ENCODE measurements around the gene LATS1. TPM values are rescaled to one million over a fixed set of nuclear protein-coding genes. Genes with fewer than 3 reads are reported as not detected.

Gene LATS1
- 9.8 and 12.7 TPM in 2 replicates for total RNA-seq

DNA sequence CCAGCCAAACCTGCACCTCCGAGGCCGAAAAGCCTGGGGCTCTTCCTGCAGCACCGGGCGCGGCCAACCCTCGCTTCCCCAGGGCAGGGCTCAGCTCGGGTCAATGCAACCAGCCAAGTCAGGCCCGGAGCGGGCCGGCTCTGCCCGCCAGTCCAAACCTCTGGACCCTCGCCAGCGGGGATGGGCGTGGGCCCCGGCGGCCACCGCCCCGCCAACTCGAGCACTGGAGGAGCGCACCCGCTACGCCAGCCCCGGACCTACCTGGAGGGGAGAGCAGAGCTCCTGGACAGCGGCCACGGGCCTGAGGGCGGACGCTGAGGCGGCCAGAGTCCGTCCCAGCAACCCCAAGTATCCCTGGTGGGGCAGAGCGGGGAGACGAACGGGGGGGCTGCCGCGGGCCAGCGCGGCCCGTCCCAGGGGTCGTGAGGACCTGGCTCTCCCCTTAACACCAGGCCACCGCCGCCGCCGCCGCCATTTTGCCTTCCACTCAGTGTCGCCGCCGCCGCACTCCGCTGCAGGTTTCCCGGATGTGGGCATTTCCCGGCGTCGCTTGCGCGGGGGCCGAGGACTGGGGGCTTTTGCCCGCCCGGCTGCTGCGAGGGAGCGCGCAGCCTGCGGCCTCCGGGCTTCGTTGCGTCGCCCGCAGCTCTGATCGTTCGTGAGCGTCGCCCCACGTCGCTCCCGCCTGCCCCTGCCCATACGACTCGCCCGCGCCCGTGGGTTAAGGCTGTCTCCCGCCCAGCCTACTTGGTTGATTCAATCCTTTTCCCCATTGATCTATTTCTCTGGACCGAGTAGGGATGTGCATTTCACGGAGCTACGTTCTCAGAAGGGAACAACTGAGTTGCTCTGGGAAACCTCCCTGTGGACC lies at the start of gene LATS1:
Gene LATS1 (minus strand): TSS at position 514 of the 871 bp plus-strand sequence. CDS start 15,975 bp downstream, outside the sequence.

DNA sequence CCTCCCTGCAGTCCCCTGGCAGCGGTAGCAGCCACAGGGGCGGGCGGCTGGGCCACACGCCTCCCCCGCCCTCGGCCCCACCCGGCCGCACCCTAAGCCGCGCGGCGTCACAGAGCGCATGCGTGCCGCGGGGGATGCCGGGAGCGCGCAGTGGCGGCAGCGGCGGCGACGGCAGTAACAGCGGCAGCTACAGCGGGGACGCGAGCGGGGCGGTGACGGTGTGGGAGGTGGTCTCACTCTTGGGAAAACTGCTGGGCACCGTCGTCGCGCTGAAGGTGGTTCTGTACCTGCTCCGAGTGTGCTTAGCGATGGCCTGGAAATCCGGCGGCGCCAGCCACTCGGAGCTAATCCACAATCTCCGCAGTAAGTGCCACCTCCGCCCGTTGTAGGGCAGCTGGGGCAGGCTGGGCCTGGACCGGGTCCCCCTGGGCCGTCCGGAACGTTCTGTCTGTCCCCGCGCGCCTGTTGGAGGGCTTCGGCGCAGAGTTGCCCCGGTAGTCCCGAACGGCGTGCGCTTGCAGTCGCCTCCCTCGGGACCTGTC lies 31.8 kb upstream of the LATS1 start, which contains the start of gene PCMT1:
Gene PCMT1 (plus strand): TSS at position 148 of the 542 bp plus-strand sequence. CDS start 161 bp downstream, at position 309.

DNA sequence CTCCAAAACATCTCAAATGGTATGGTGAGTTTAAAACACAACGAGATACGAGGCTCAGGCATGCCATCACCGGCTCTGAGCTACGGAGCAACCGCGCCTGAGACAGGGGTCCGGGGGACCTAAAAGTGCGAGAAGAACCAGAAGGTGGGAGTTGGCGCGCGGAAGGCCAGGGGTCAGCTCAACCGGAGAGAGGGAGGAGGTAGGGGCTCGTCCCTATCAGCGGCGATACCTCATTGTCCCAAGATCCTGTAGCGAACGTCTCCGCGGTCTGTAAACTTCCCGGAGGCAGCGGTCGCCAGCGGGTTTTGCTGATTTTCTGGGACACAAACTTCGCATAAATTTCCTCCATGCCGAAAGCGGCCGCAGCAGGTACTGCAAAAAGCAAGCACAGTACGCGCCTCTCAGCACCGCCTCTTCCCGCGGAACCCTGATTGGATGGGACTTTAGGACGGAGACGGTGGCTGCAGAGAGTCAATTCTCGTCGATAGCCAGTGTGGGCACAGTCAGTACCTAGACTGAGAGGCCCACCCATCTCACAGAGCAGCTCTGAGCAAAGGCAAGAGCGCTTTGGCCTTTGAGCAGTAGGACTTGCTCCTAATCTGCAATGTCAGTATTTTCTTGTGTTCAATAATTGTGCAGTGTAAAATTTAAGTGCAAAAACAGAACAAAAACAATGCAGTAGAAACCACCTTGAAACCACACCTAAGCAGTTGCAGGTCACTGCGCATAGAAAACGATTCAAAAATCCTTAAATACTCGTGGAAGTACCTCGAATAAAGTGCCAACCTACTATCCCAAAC lies 28.4 kb upstream of the LATS1 start, which contains the start of gene NUP43:
Gene NUP43 (minus strand): TSS at position 383 of the 800 bp plus-strand sequence. CDS start 34 bp downstream, at position 349.

DNA sequence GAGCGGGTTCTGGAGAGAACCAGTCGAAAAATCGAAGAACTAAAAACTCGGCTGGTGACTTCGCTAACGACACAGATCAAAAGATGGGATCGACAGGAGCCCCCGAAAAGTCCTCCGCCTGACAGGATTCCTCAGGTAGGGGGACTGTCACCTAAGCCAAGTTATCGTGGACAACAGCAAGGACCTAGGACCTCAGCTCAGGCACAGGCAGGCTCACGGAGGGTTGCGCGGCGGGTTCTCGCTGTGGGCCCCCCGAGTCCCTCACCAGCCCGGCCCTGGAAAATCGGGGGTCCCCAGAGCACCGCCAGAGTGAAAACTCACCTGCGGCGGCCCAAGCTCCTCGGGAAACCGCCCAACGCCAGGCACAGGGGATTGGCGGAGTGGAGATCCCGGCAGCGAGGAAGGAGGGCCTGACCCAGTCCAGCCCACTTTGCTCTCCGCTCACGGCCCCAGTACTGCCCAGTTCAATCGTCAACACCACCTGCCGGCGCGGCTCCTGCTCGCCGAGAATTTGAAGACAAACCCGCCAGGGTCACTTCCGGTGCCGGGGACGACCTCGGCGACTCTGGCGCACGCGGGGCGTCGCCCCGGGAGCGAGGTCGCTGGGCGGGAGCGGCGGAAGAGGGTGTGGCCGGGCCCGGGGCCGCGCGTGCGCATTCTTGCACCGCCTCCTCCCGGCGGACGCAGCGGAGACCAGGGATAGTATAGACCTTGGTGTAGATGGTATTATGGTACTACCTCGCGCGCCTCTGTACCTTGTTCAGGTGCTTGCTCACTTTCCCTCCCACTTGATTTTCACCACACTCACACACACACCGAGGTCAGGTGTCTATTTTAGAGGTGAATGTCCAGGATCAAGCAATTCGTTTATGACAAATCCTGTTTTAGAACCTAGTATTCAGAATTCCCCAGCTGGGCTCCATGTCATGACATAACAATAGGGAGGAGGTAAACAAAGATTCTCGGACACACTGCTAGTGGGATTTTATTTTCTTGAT lies 69.5 kb downstream of the LATS1 start, which contains the start of gene KATNA1:
Gene KATNA1 (minus strand): TSS at position 567 of the 998 bp plus-strand sequence. CDS start 10,167 bp downstream, outside the sequence.

Other genes with a start within 250 kb of the LATS1 start
- gene ZC3H12D, start 233.1 kb downstream of the LATS1 start, total RNA-seq = 0.05 and 0.30 TPM in 2 replicates
- 45.1 and 54.9 TPM in 2 replicates for gene PPIL4, start 172.1 kb downstream of the LATS1 start, total RNA-seq
- 69.0 and 92.1 TPM in 2 replicates for gene GINM1, start 151.7 kb downstream of the LATS1 start, total RNA-seq
- gene KATNA1, start 69.4 kb downstream of the LATS1 start, total RNA-seq = 32.5 and 38.9 TPM in 2 replicates
- gene NUP43, start 28.4 kb upstream of the LATS1 start, total RNA-seq = 15.7 and 25.7 TPM in 2 replicates
- gene PCMT1, start 31.6 kb upstream of the LATS1 start, total RNA-seq = 108 and 161 TPM in 2 replicates
- gene LRP11, start 146.3 kb upstream of the LATS1 start, total RNA-seq = 119 and 130 TPM in 2 replicates
- gene RAET1E, start 180.0 kb upstream of the LATS1 start, total RNA-seq = 0.14 TPM in 1 of 2 replicates, not detected in the other
- gene RAET1G, start 205.0 kb upstream of the LATS1 start, total RNA-seq = 0.55 and 1.8 TPM in 2 replicates
- 12.4 and 13.7 TPM in 2 replicates for gene ULBP2, start 223.9 kb upstream of the LATS1 start, total RNA-seq
- gene ULBP1, start 245.8 kb upstream of the LATS1 start, total RNA-seq = under 0.01 and 0.09 TPM in 2 replicates

All from smooth muscle cell of the umbilical artery (primary cell).